H9 (cell line): Measurements from ENCODE around the gene SLC25A41. TPM values are rescaled to one million over a fixed set of nuclear protein-coding genes. Genes with fewer than 3 reads are reported as not detected.

Experiments
- DNase-seq: peaks from one replicate; pipeline ENCODE4 v3.0.0-alpha.2; 2017
- H2AFZ ChIP-seq: one replicate; pipeline ENCODE4 v1.6.1; 2013; ENCODE audit warnings: mild to moderate bottlenecking, low read length, control low read depth, moderate library complexity
- H2AK5ac ChIP-seq: 2 replicates; pipeline ENCODE4 v1.6.1; 2013; ENCODE audit warnings: low read length, control low read depth, mixed read lengths; ENCODE audit not compliant: insufficient read length
- H2BK120ac ChIP-seq: one replicate; pipeline ENCODE4 v1.6.1; 2013; ENCODE audit warnings: low read depth, mild to moderate bottlenecking, low read length, control low read depth, inconsistent platforms; ENCODE audit not compliant: poor library complexity, severe bottlenecking
- H2BK12ac ChIP-seq: 2 replicates; pipeline ENCODE4 v1.6.1; 2013; ENCODE audit warnings: low read length, control low read depth, mixed read lengths, low read depth; ENCODE audit not compliant: insufficient read length
- H2BK15ac ChIP-seq: 2 replicates; pipeline ENCODE4 v1.6.1; 2013; ENCODE audit warnings: low read depth, low read length, control low read depth
- H2BK20ac ChIP-seq: one replicate; pipeline ENCODE4 v1.6.1; 2013; ENCODE audit warnings: low read depth, mild to moderate bottlenecking, low read length, control low read depth, inconsistent platforms; ENCODE audit not compliant: poor library complexity, severe bottlenecking
- H2BK5ac ChIP-seq: 2 replicates; pipeline ENCODE4 v1.6.1; 2013; ENCODE audit warnings: low read length, control low read depth, mixed read lengths; ENCODE audit not compliant: insufficient read length
- H3K14ac ChIP-seq: 2 replicates; pipeline ENCODE4 v1.6.1; 2013; ENCODE audit warnings: low read length, control low read depth; ENCODE audit not compliant: insufficient read depth
- H3K18ac ChIP-seq: 2 replicates; pipeline ENCODE4 v1.6.1; 2013; ENCODE audit warnings: low read depth, mild to moderate bottlenecking, mixed read lengths, low read length, control low read depth; ENCODE audit not compliant: insufficient read length
- H3K23ac ChIP-seq: 2 replicates; pipeline ENCODE4 v1.6.1; 2013; ENCODE audit warnings: low read length, control low read depth, mixed read lengths, low read depth; ENCODE audit not compliant: insufficient read length
- H3K23me2 ChIP-seq: 2 replicates; pipeline ENCODE4 v1.6.1; 2013; ENCODE audit warnings: low read depth, mild to moderate bottlenecking, mixed read lengths, low read length, control low read depth; ENCODE audit not compliant: insufficient read length, poor library complexity, severe bottlenecking
- H3K27ac ChIP-seq: 2 replicates; pipeline ENCODE4 v1.5.1; 2013; ENCODE audit warnings: low read length, control low read depth, mixed read lengths, low read depth; ENCODE audit not compliant: insufficient read length
- H3K27me3 ChIP-seq: 2 replicates; pipeline ENCODE4 v1.6.1; 2013; ENCODE audit warnings: low read length, control low read depth, inconsistent platforms; ENCODE audit not compliant: insufficient read depth
- H3K4ac ChIP-seq: 2 replicates; pipeline ENCODE4 v1.6.1; 2013; ENCODE audit warnings: low read depth, mild to moderate bottlenecking, control low read depth, inconsistent platforms, low read length, moderate library complexity
- H3K4me1 ChIP-seq: 2 replicates; pipeline ENCODE4 v1.6.1; 2013; ENCODE audit warnings: low read length, control low read depth, inconsistent platforms; ENCODE audit not compliant: insufficient read depth
- H3K4me2 ChIP-seq: 2 replicates; pipeline ENCODE4 v1.6.1; 2013; ENCODE audit warnings: low read length, control low read depth, mixed read lengths; ENCODE audit not compliant: insufficient read length, insufficient read depth
- H3K56ac ChIP-seq: 2 replicates; pipeline ENCODE4 v1.6.1; 2013; ENCODE audit warnings: low read depth, mild to moderate bottlenecking, mixed read lengths, low read length, control low read depth; ENCODE audit not compliant: insufficient read length
- H3K79me1 ChIP-seq: 2 replicates; pipeline ENCODE4 v1.6.1; 2013; ENCODE audit warnings: low read depth, mild to moderate bottlenecking, moderate library complexity, low read length, control low read depth, inconsistent platforms; ENCODE audit not compliant: insufficient read depth, poor library complexity, severe bottlenecking
- H3K79me2 ChIP-seq: 2 replicates; pipeline ENCODE4 v1.6.1; 2013; ENCODE audit warnings: low read length, control low read depth, inconsistent platforms; ENCODE audit not compliant: insufficient read depth
- H3K9ac ChIP-seq: 2 replicates; pipeline ENCODE4 v1.6.1; 2013; ENCODE audit warnings: low read length, control low read depth, mixed read lengths; ENCODE audit not compliant: insufficient read length; ENCODE audit errors: extremely low read depth
- H3K9me3 ChIP-seq: one replicate; pipeline ENCODE4 v1.6.1; 2013; ENCODE audit warnings: low read depth, low read length, inconsistent platforms; ENCODE audit not compliant: control insufficient read depth
- H3T11ph ChIP-seq: one replicate; pipeline ENCODE4 v1.6.1; 2013; ENCODE audit warnings: mild to moderate bottlenecking, low read length, control low read depth, inconsistent platforms
- H4K20me1 ChIP-seq: one replicate; pipeline ENCODE4 v1.6.1; 2013; ENCODE audit not compliant: control insufficient read depth, insufficient read length, insufficient read depth
- H4K5ac ChIP-seq: 2 replicates; pipeline ENCODE4 v1.6.1; 2013; ENCODE audit warnings: low read depth, mild to moderate bottlenecking, mixed read lengths, low read length, control low read depth; ENCODE audit not compliant: insufficient read length
- H4K8ac ChIP-seq: replicated peaks from 2 replicates; pipeline ENCODE4 v1.6.1; 2013; ENCODE audit warnings: low read length, control low read depth, mixed read lengths, low read depth; ENCODE audit not compliant: insufficient read length
- H4K91ac ChIP-seq: 2 replicates; pipeline ENCODE4 v1.6.1; 2013; ENCODE audit warnings: low read depth, mild to moderate bottlenecking, moderate library complexity, mixed read lengths, low read length, control low read depth; ENCODE audit not compliant: insufficient read length
- H3K27ac Mint-ChIP-seq, 3 experiments: 2 replicates in 2 of 3; 3 replicates in 1 of 3; pipeline ENCODE4 v1.8.0; 2020 to 2021; ENCODE audit warnings: mixed read lengths in 3 of 3, mild to moderate bottlenecking in 1 of 3, moderate library complexity in 1 of 3
- H3K27me3 Mint-ChIP-seq: 2 replicates; pipeline ENCODE4 v1.8.0; 2021; ENCODE audit warnings: low read depth, mild to moderate bottlenecking, moderate library complexity, mixed read lengths
- H3K36me3 Mint-ChIP-seq, 3 experiments: 2 replicates in 2 of 3; 3 replicates in 1 of 3; pipeline ENCODE4 v1.8.0; 2020 to 2021; ENCODE audit warnings: low read depth in 3 of 3, mixed read lengths in 3 of 3; ENCODE audit not compliant: insufficient read depth in 1 of 3
- H3K4me1 Mint-ChIP-seq, 2 experiments: 2 replicates each; pipeline ENCODE4 v1.8.0; 2020; ENCODE audit warnings: mixed read lengths in 2 of 2
- H3K4me3 Mint-ChIP-seq, 2 experiments: 2 replicates in 1 of 2; 3 replicates in 1 of 2; pipeline ENCODE4 v1.8.0; 2020 to 2021; ENCODE audit warnings: mild to moderate bottlenecking in 2 of 2, mixed read lengths in 2 of 2, moderate library complexity in 1 of 2
- H3K9me3 Mint-ChIP-seq, 2 experiments: 2 replicates in 1 of 2; 3 replicates in 1 of 2; pipeline ENCODE4 v1.8.0; 2020; ENCODE audit warnings: mild to moderate bottlenecking in 2 of 2, mixed read lengths in 2 of 2, moderate library complexity in 1 of 2
- WGBS: extraction: QIAGEN DNeasy Blood & Tissue Kit; methylation state at CpG from one replicate; pipeline ENCODE4 v1.1.7; 2013; ENCODE audit warnings: missing lambda C conversion rate, low lambda C conversion rate, mixed read lengths; ENCODE audit not compliant: insufficient read length; ENCODE audit errors: extremely low coverage; 5-methylcytosine and 5-hydroxymethylcytosine counted together
- total RNA-seq: library from RNA; stranded (reverse); gene quantifications from 2 replicates; pipeline ENCODE4 v1.2.1, GENCODE V29; 2021
- TF ChIP-seq, protein P1 (sequence below): fragments of 200-600 bp; sonication (generic); conservative IDR thresholded peaks from 3 replicates; pipeline ENCODE4 v1.8.0; 2021; ENCODE audit warnings: antibody characterized with exemption, mild to moderate bottlenecking

Gene SLC25A41
- total RNA-seq, 1 experiment from 2014 or later = 0.20 TPM

DNA sequence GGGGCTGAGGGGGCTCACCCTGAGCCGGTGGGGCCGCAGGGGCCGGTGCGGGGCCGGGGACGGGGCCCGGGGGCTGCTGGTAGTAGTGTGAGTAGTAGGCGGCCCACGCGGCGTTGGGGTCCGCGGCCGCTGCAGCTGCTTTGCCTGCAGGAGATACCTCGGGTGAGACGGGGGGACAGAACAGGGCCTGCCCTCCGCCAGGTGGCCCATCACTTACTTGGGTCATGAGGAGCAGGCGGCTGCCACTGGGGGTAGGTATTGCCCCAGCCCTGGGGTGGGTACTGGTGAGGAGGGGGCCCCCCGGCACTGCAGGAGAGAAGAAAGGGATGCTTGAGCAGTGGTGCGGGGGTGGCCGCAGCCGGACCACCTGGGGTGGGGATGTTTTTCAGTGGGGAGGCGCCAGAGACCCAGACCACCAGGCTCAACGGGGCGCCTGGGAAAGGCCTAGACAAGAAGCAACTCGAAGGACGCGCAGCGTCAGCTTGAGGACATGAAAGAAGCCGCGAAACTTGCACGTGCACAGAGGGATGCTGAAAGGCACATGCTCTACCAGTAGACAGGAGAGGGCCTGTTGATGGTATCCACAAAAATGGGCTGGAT is 17.9 kb downstream of the SLC25A41 start:
- Histone ChIP-seq H3K79me2 (peaks cover 10% of the 10 kb centered on the region; the same call in 1 of the 2 replicates), H3K9me3 (no peaks in the 10 kb centered on the region), H2BK12ac (no peak overlapping the region), H3K23me2 (no peaks in the 10 kb centered on the region), H3K18ac (no peak overlapping the region), H3K14ac (no peak overlapping the region), H4K8ac (no peak overlapping the region), H4K5ac (no peak overlapping the region), H2BK20ac (no peak overlapping the region), H3K23ac (no peak overlapping the region), H2AK5ac (no peak overlapping the region), H2BK120ac (no peak overlapping the region), H3T11ph (no peak overlapping the region), H3K4me2 (no peak overlapping the region), H2BK5ac (no peak overlapping the region), H4K91ac (no peak overlapping the region), H3K9ac (no peak overlapping the region), H2BK15ac (no peak overlapping the region), H3K27ac (no peak overlapping the region), H3K27me3 (no peaks in the 10 kb centered on the region), H3K4me1 (no peaks in the 10 kb centered on the region), H4K20me1 (no peaks in the 10 kb centered on the region), H3K79me1 (peaks cover 3% of the 10 kb centered on the region), H2AFZ (no peak overlapping the region), H3K4ac (no peak overlapping the region), H3K56ac (no peak overlapping the region)
- WGBS = no CpG with 5 or more reads among the region's 32 CpGs
- Mint-ChIP-seq H3K4me3 (no peak overlapping the region), H3K4me1 (peaks cover 3 to 21% of the 10 kb centered on the region in 2 experiments), H3K9me3 (no peaks in the 10 kb centered on the region; a peak in 1 of 5 replicates), H3K27me3 (no peaks in the 10 kb centered on the region), H3K27ac (peak overlapping the region in 1 of 3 experiments; percentile 72; a peak in 1 of 7 replicates), H3K36me3 (peaks cover 37 to 75% (median 75%) of the 10 kb centered on the region in 3 experiments)
- no peak for DNase-seq
- TF ChIP-seq, protein P1, sequence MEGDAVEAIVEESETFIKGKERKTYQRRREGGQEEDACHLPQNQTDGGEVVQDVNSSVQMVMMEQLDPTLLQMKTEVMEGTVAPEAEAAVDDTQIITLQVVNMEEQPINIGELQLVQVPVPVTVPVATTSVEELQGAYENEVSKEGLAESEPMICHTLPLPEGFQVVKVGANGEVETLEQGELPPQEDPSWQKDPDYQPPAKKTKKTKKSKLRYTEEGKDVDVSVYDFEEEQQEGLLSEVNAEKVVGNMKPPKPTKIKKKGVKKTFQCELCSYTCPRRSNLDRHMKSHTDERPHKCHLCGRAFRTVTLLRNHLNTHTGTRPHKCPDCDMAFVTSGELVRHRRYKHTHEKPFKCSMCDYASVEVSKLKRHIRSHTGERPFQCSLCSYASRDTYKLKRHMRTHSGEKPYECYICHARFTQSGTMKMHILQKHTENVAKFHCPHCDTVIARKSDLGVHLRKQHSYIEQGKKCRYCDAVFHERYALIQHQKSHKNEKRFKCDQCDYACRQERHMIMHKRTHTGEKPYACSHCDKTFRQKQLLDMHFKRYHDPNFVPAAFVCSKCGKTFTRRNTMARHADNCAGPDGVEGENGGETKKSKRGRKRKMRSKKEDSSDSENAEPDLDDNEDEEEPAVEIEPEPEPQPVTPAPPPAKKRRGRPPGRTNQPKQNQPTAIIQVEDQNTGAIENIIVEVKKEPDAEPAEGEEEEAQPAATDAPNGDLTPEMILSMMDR = no peak
